ENCODE results near the gene SH3GLB1. TPM values are rescaled to one million over a fixed set of nuclear protein-coding genes. Genes with fewer than 3 reads are reported as not detected.

The SH3GLB1 gene
- total RNA-seq, 2 donors from 2014 or later, result 57.0 to 67.7 TPM

Other genes starting within 250 kb of the SH3GLB1 start
- gene CLCA1, start 235.6 kb upstream of the SH3GLB1 start, total RNA-seq, result not detected
- gene CLCA4, start 157.5 kb upstream of the SH3GLB1 start, total RNA-seq, result not detected
- gene SELENOF, start 209.6 kb downstream of the SH3GLB1 start, total RNA-seq, result 100 to 1,000 TPM in 1 of 2 donors, 10 to 100 TPM in 1; 90.9 to 153 TPM
- gene HS2ST1, start 210.1 kb downstream of the SH3GLB1 start, total RNA-seq, result 10 to 100 TPM; 12.8 to 18.5 TPM